PC-3 (cell line): ENCODE measurements around the gene TP53I11.

Experiments used
- CTCF ChIP-seq: fragments of 300-600 bp; sonication (generic); conservative IDR thresholded peaks from 2 replicates; pipeline ENCODE4 v1.5.1; 2017; ENCODE audit warnings: antibody characterized with exemption, low read depth, mild to moderate bottlenecking, low read length
- EZH2 ChIP-seq: fragments of 300-600 bp; sonication (generic); IDR thresholded peaks from one replicate; pipeline ENCODE4 v1.6.1; 2017; ENCODE audit warnings: antibody characterized with exemption, mild to moderate bottlenecking, low read length; ENCODE audit not compliant: unreplicated experiment
- EZH2phosphoT487 ChIP-seq: fragments of 300-600 bp; sonication (generic); IDR thresholded peaks from 2 replicates; pipeline ENCODE4 v1.6.1; 2018; ENCODE audit warnings: mild to moderate bottlenecking, antibody characterized with exemption, low read length, borderline replicate concordance

- no peak for TF ChIP-seq CTCF
- TF ChIP-seq EZH2, result no peak
- TF ChIP-seq EZH2phosphoT487, result no peak
Observed at GRCh38 chr11:44997566-44997965, 46.9 kb upstream of the TP53I11 start.
